HUES6 (cell line): ENCODE data around the gene CPLANE2.

ENCODE experiments used
- H3K27ac ChIP-seq: 2 replicates; pipeline ENCODE4 v1.7.0; 2013; ENCODE audit warnings: low read depth, mild to moderate bottlenecking, low read length, inconsistent platforms
- H3K27me3 ChIP-seq: 2 replicates; pipeline ENCODE4 v1.6.1; 2013; ENCODE audit warnings: low read length; ENCODE audit not compliant: control insufficient read depth, insufficient read depth
- H3K36me3 ChIP-seq: 2 replicates; pipeline ENCODE4 v1.6.1; 2013; ENCODE audit warnings: low read length; ENCODE audit not compliant: control insufficient read depth, insufficient read depth
- H3K4me1 ChIP-seq: 2 replicates; pipeline ENCODE4 v1.6.1; 2013; ENCODE audit warnings: low read length; ENCODE audit not compliant: control insufficient read depth, insufficient read depth
- H3K4me3 ChIP-seq: 2 replicates; pipeline ENCODE4 v1.5.1; 2013; ENCODE audit warnings: low read depth, low read length
- H3K9ac ChIP-seq: one replicate; pipeline ENCODE4 v1.6.1; 2013; ENCODE audit warnings: mild to moderate bottlenecking, low read length
- H3K9me3 ChIP-seq: 2 replicates; pipeline ENCODE4 v1.6.1; 2013; ENCODE audit warnings: low read depth, low read length; ENCODE audit not compliant: control insufficient read depth, insufficient read depth

The CPLANE2 gene

DNA sequence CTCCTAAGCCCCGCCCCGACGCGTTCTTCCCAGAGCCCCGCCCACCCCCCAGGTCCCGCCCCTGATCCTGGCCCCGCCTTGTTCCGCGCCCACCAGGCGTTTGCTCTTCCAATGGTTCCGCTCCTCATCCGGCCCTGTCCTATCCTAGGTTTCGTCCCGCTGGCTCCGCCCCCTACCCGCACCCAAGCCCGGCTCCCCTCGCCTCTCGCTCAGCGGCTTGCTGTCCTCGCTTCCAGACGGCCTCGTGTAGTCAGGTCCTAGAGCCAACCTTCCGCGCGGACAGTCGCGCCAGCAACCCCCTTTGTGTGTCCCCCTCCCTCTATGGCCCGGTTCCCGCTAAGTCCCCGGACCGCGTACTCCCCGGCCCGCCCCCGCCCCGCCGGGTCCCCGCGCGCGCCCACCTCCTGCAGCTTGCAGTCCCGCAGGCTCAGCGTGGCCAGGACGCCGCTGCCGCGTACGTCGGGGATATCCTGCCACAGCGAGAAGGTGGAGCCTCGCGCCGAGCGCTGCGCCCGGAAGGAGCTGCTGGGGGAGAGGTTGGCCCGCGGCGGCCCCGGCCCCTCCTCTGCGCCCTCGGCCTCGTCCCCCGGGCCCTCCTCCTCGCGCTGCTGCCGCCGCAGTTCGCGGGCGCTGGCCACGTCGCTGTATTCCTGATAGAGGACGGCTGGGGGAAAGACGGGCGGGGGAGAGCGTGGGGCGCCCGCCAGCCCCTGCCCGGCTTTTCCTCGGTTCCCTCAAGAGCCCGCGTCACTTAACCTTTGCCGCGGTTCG, 30.3 kb downstream of the CPLANE2 start:
- peaks cover 25% of the 10 kb centered on the region for H3K4me1 ChIP-seq
- peak overlapping the region; percentile 76 for H3K9ac ChIP-seq
- H3K9me3 ChIP-seq = no peaks in the 10 kb centered on the region
- peaks cover 14% of the 10 kb centered on the region; the same call in 1 of the 2 replicates for H3K36me3 ChIP-seq
- H3K27ac ChIP-seq = no peak overlapping the region
- H3K4me3 ChIP-seq = peak overlapping the region; percentile 77
- no peaks in the 10 kb centered on the region for H3K27me3 ChIP-seq

GRCh38 chr1:16205891-16206546, 31.0 kb downstream of the CPLANE2 start:
- H3K27me3 ChIP-seq = no peaks in the 10 kb centered on the region
- H3K36me3 ChIP-seq = peaks cover 21% of the 10 kb centered on the region; the same call in 1 of the 2 replicates
- peaks cover 18% of the 10 kb centered on the region for H3K4me1 ChIP-seq
- H3K9me3 ChIP-seq = no peaks in the 10 kb centered on the region
- peak overlapping the region; percentile 63 for H3K9ac ChIP-seq
- H3K27ac ChIP-seq = no peak overlapping the region
- peak overlapping the region; percentile 73 for H3K4me3 ChIP-seq

DNA sequence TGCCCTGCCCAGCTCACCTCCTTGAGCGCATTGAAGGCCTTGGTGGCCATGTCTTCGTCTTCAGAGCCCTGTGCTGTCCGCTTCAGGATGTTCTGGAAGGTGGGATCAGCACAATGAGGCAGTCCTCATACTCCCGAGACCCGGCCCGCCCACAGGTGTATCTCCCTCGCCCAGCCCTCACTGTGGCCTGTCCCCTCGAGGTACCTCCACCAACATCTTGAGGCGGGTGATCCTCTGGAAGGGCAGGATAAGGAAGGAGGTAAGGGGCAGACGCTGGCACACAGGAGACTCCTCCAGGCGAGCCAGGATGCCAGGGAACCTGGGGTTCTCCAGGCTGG, 31.7 kb downstream of the CPLANE2 start:
- H3K9ac ChIP-seq = no peak overlapping the region
- H3K27me3 ChIP-seq = no peaks in the 10 kb centered on the region
- H3K36me3 ChIP-seq = peaks cover 21% of the 10 kb centered on the region; the same call in 1 of the 2 replicates
- peaks cover 18% of the 10 kb centered on the region for H3K4me1 ChIP-seq
- no peak overlapping the region for H3K27ac ChIP-seq
- no peaks in the 10 kb centered on the region for H3K9me3 ChIP-seq
- no peak overlapping the region for H3K4me3 ChIP-seq

- H3K27me3 ChIP-seq = no peaks in the 10 kb centered on the region
- H3K36me3 ChIP-seq = peaks cover 21% of the 10 kb centered on the region; the same call in 1 of the 2 replicates
- no peak overlapping the region for H3K27ac ChIP-seq
- H3K9ac ChIP-seq = no peak overlapping the region
- peaks cover 18% of the 10 kb centered on the region for H3K4me1 ChIP-seq
- no peak overlapping the region for H3K4me3 ChIP-seq
- no peaks in the 10 kb centered on the region for H3K9me3 ChIP-seq
These were observed 32.2 kb downstream of the CPLANE2 start for GRCh38 chr1:16204634-16205333.

DNA sequence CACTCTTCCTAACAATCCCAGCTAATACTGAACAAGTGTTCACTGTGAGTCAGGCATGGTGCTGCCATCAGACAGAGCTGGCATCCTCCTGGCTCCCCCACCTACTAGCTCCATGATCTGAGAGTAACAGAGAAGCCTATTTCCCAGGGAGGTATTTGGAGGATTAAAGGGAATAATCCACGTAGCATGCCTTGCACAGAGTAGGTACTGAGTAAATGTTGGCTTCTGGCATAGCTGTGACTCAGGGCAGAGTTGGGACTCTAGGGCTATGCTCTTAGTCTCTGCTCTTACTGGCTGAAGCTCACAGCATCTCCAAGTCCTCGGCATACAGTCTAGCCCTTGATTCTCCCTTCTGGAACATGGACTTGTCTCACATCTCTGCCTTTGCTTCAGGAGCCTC, 32.8 kb downstream of the CPLANE2 start:
- Histone ChIP-seq H3K36me3 (peaks cover 21% of the 10 kb centered on the region; the same call in 1 of the 2 replicates), H3K9me3 (no peaks in the 10 kb centered on the region), H3K4me1 (peaks cover 18% of the 10 kb centered on the region), H3K4me3 (no peak overlapping the region), H3K27ac (no peak overlapping the region), H3K27me3 (no peaks in the 10 kb centered on the region), H3K9ac (no peak overlapping the region)

- peaks cover 18% of the 10 kb centered on the region for H3K4me1 ChIP-seq
- no peaks in the 10 kb centered on the region for H3K9me3 ChIP-seq
- H3K4me3 ChIP-seq = no peak overlapping the region
- H3K9ac ChIP-seq = no peak overlapping the region
- H3K36me3 ChIP-seq = peaks cover 28% of the 10 kb centered on the region
- H3K27ac ChIP-seq = no peak overlapping the region
- no peaks in the 10 kb centered on the region for H3K27me3 ChIP-seq
These were observed 33.4 kb downstream of the CPLANE2 start for GRCh38 chr1:16203550-16203949.

DNA sequence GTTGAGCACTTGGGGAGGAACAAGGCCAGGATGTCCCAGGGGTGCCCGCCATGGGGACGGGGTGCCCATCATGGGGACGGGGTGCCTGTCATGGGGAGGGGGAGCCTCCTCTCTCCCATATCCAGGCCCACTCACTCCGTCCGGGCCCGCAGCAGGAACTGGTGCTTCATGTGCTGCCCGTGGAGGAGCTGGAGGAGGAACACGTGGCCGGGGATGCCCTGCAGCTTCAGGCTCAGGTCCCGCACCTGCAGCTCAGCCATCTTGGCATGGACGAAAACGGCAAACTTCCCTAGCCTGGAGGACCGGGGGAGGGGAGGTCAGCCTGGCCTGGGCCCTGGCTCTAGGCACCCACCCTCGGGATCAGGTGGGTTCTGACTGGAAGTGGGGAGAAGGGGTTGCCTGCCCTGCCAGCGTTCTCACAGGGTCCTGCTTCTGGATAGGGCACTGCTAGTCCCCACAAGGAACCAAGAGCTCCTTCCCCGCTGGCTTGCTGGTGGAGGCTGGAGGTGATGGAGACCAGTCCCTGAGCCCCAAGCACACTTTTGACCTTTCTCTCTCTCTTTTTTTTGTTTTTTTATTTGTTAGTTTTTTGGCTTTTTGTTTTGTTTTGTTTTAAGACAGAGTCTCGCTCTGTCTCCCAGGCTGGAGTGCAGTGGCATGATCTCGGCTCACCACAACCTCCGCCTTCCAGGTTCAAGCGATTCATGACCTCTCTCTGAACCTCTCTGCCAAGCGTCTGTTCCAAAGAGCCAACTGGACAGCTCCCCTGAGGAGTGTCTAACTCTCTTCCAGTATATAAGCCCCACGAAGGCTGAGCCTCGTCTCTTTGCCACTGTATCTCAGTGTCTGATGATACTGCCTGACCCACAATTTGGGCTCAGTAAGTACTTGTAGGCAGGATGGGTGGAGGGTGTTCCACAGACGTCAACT, 34.4 kb downstream of the CPLANE2 start:
- Histone ChIP-seq H3K27ac (no peak overlapping the region), H3K27me3 (no peaks in the 10 kb centered on the region), H3K9ac (no peak overlapping the region), H3K36me3 (peaks cover 35% of the 10 kb centered on the region), H3K4me1 (peaks cover 14% of the 10 kb centered on the region), H3K9me3 (no peaks in the 10 kb centered on the region), H3K4me3 (no peak overlapping the region)

DNA sequence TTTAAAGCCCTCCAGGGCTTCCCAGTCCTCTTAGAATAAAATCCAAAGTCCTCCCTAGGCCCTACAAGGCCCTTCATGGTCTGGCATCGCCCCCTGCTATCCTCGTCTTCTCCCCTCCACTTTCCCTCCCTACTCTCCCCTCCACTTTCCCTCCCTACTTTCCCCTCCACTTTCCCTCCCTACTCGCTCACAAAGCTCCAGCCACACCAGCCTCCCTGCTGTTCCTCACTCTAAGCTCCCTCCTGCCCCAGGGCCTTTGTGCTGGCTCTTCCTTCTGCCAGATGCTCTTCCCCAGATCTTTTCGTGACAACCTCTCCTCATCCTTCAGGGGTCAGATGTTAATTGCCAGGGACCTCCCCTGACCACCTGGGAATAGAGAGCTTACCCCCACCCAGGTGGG, 37.3 kb downstream of the CPLANE2 start:
- no peak overlapping the region for H3K9ac ChIP-seq
- H3K4me3 ChIP-seq = no peak overlapping the region
- no peak overlapping the region for H3K27ac ChIP-seq
- H3K36me3 ChIP-seq = peaks cover 32% of the 10 kb centered on the region
- H3K9me3 ChIP-seq = no peaks in the 10 kb centered on the region
- H3K27me3 ChIP-seq = no peaks in the 10 kb centered on the region
- H3K4me1 ChIP-seq = no peaks in the 10 kb centered on the region

DNA sequence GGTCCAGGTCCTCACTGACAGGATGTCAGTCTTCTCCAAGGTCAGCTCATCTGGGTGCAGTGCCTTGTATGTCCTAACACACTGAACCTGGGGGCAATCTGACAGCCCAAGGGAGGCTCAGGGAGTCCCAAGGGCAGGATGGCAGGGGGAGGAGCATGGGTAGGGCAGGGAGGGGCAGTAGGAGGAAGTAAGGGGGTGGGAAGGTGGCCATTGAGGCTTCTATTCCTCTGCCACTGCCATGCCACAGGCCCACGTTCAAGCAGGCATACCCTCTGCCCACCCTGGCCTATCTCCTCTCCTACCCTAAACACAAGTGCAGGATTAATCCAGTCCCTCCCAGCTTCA, 37.9 kb downstream of the CPLANE2 start:
- H3K9ac ChIP-seq = no peak overlapping the region
- H3K4me1 ChIP-seq = no peaks in the 10 kb centered on the region
- H3K9me3 ChIP-seq = no peaks in the 10 kb centered on the region
- peaks cover 27% of the 10 kb centered on the region for H3K36me3 ChIP-seq
- H3K27ac ChIP-seq = no peak overlapping the region
- no peak overlapping the region for H3K4me3 ChIP-seq
- no peaks in the 10 kb centered on the region for H3K27me3 ChIP-seq

- Histone ChIP-seq H3K4me3 (no peak overlapping the region), H3K36me3 (peaks cover 25% of the 10 kb centered on the region), H3K27me3 (no peaks in the 10 kb centered on the region), H3K9ac (no peak overlapping the region), H3K27ac (no peak overlapping the region), H3K9me3 (no peaks in the 10 kb centered on the region), H3K4me1 (no peaks in the 10 kb centered on the region)
These were observed 38.4 kb downstream of the CPLANE2 start for GRCh38 chr1:16198444-16199156.
